Measurements from ENCODE around the gene TMEM88. TPM values are rescaled to one million over a fixed set of nuclear protein-coding genes. Genes with fewer than 3 reads are reported as not detected.
A peak's percentile ranks its signal among the peaks of the same experiment; 100 is the strongest.

Gene TMEM88
- total and polyA plus RNA-seq, 2 of the 13 experiments (the other 11 are each of a cell fraction or from before 2014, with no cell fraction given), result 0.31 to 0.66 TPM

GRCh38 chr17:7887482-7888183 lies 32.8 kb downstream of the TMEM88 start (continued):
- TF ChIP-seq NONO (IDR thresholded peaks at IDR 0.05), result no peak
- 0 out of 2 replicates have a peak, but pooled peaks have one; percentile 53 for TF ChIP-seq NONO (CRISPR knock-in tag; conservative IDR thresholded peaks at IDR 0.05)
- TF ChIP-seq ZNF570 (CRISPR knock-in tag; IDR thresholded peaks at IDR 0.05; ENCODE audit: borderline replicate concordance), result no peak
- no peak for TF ChIP-seq ONECUT2 (CRISPR knock-in tag; IDR thresholded peaks at IDR 0.05)
- TF ChIP-seq, protein P1, sequence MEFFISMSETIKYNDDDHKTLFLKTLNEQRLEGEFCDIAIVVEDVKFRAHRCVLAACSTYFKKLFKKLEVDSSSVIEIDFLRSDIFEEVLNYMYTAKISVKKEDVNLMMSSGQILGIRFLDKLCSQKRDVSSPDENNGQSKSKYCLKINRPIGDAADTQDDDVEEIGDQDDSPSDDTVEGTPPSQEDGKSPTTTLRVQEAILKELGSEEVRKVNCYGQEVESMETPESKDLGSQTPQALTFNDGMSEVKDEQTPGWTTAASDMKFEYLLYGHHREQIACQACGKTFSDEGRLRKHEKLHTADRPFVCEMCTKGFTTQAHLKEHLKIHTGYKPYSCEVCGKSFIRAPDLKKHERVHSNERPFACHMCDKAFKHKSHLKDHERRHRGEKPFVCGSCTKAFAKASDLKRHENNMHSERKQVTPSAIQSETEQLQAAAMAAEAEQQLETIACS (CRISPR knock-in tag; IDR thresholded peaks at IDR 0.05), result no peak
- no peak for TF ChIP-seq HNRNPL (IDR thresholded peaks at IDR 0.05; ENCODE audit: low read depth, low read length)
- peak; percentile 80 for TF ChIP-seq ZNF350 (CRISPR knock-in tag; IDR thresholded peaks at IDR 0.05; ENCODE audit: borderline replicate concordance, low read depth)
- TF ChIP-seq ZKSCAN5 (CRISPR knock-in tag; IDR thresholded peaks at IDR 0.05), result no peak
- no peak for TF ChIP-seq RFX5 (IDR thresholded peaks at IDR 0.05; ENCODE audit: low read depth, low read length)
- TF ChIP-seq PITX1 (CRISPR knock-in tag; IDR thresholded peaks at IDR 0.05), result peak; percentile 17; the same call in 1 of the 2 replicates
- peak; percentile 57 for TF ChIP-seq FOXO1 (CRISPR knock-in tag; IDR thresholded peaks at IDR 0.05)
- no peak for TF ChIP-seq CENPT (CRISPR knock-in tag; IDR thresholded peaks at IDR 0.05; ENCODE audit: low read depth)
- TF ChIP-seq, protein P2, sequence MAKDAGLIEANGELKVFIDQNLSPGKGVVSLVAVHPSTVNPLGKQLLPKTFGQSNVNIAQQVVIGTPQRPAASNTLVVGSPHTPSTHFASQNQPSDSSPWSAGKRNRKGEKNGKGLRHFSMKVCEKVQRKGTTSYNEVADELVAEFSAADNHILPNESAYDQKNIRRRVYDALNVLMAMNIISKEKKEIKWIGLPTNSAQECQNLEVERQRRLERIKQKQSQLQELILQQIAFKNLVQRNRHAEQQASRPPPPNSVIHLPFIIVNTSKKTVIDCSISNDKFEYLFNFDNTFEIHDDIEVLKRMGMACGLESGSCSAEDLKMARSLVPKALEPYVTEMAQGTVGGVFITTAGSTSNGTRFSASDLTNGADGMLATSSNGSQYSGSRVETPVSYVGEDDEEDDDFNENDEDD (CRISPR knock-in tag; IDR thresholded peaks at IDR 0.05; ENCODE audit: borderline replicate concordance), result peak; percentile 13; the same call in 1 of the 2 replicates
- TF ChIP-seq EHMT2 (IDR thresholded peaks at IDR 0.05; ENCODE audit: borderline replicate concordance, low read depth, low read length), result no peak
- peak; percentile 7; the same call in 1 of the 2 replicates for TF ChIP-seq STAT5B (CRISPR knock-in tag; IDR thresholded peaks at IDR 0.05)
- TF ChIP-seq CBFB (CRISPR knock-in tag; IDR thresholded peaks at IDR 0.05), result 0 out of 2 replicates have a peak, but pooled peaks have one; percentile 16

Measured in HepG2 (cell line).